Vagina (tissue), 2 donors: ENCODE results near the gene ZFYVE21.

Experiments used
- CTCF ChIP-seq, 3 experiments: fragments of 450-650 bp in 2 of 3; fragments of 200-600 bp in 1 of 3; sonication (generic) in 1 of 3; IDR thresholded peaks; one replicate each; pipeline ENCODE4 v1.5.1; 2017 to 2019; ENCODE audit warnings: antibody characterized with exemption in 3 of 3, mild to moderate bottlenecking in 2 of 3, moderate library complexity in 2 of 3
- POLR2A ChIP-seq, 2 donors: fragments of 450-650 bp; IDR thresholded peaks; one replicate each; pipeline ENCODE4 v1.6.1; 2017; ENCODE audit warnings: antibody characterized with exemption in 2 of 2, mild to moderate bottlenecking in 2 of 2, moderate library complexity in 2 of 2
- POLR2AphosphoS5 ChIP-seq, 2 donors: sonication (generic); formaldehyde crosslinking; IDR thresholded peaks; one replicate each; pipeline ENCODE4 v1.9.0; 2017; ENCODE audit warnings: antibody characterized with exemption in 2 of 2, mild to moderate bottlenecking in 2 of 2, low read depth in 1 of 2; ENCODE audit not compliant: insufficient read depth in 1 of 2

GRCh38 chr14:103684871-103685270, 30.7 kb upstream of the ZFYVE21 start:
- TF ChIP-seq POLR2AphosphoS5 (IDR thresholded peaks at IDR 0.05; ENCODE audit: insufficient read depth in 1 of 2, low read depth in 1 of 2) (no peak), CTCF (IDR thresholded peaks at IDR 0.05) (no peak), POLR2A (IDR thresholded peaks at IDR 0.05) (no peak)
